Kidney (tissue), 14 donors: Measurements from ENCODE around the gene PLA2G4E. TPM values are rescaled to one million over a fixed set of nuclear protein-coding genes. Genes with fewer than 3 reads are reported as not detected.

Source experiments
- DNase-seq, 5 donors: peaks; one replicate each; pipeline ENCODE4 v3.0.0-alpha.2; 2013 to 2020
- FAIRE-seq: peaks from 2 replicates; lab custom pipeline; 2012; peaks lifted over from hg19 to GRCh38; lab: Jason Lieb, UNC
- H3K27ac ChIP-seq, 2 donors: one replicate each; pipeline ENCODE4 v1.7.0; 2013; ENCODE audit warnings: low read depth in 2 of 2, low read length in 2 of 2, inconsistent platforms in 1 of 2
- H3K27me3 ChIP-seq: one replicate; pipeline ENCODE4 v1.7.1; 2013; ENCODE audit warnings: low read length, inconsistent platforms; ENCODE audit not compliant: control insufficient read depth, insufficient read depth
- H3K36me3 ChIP-seq, 3 donors: one replicate each; pipeline versions ENCODE4 v1.7.0 to v1.7.1; 2013; ENCODE audit warnings: low read length in 3 of 3, control low read depth in 1 of 3, inconsistent platforms in 1 of 3; ENCODE audit not compliant: insufficient read depth in 3 of 3, control insufficient read depth in 2 of 3
- H3K4me1 ChIP-seq, 3 donors: one replicate each; pipeline versions ENCODE4 v1.7.0 to v1.7.1; 2013; ENCODE audit warnings: low read length in 3 of 3, inconsistent platforms in 1 of 3, low read depth in 1 of 3; ENCODE audit not compliant: control insufficient read depth in 2 of 3, insufficient read depth in 2 of 3
- H3K4me3 ChIP-seq, 3 donors: one replicate each; pipeline versions ENCODE4 v1.7.0 to v1.8.1; 2013; ENCODE audit warnings: low read length in 3 of 3, control low read depth in 1 of 3, inconsistent platforms in 1 of 3
- H3K9ac ChIP-seq, 3 donors: one replicate each; pipeline versions ENCODE4 v1.7.0 to v1.7.1; 2013; ENCODE audit warnings: low read length in 3 of 3, control low read depth in 1 of 3, inconsistent platforms in 1 of 3
- H3K9me3 ChIP-seq, 3 donors: one replicate each; pipeline versions ENCODE4 v1.7.0 to v1.7.1; 2013; ENCODE audit warnings: low read length in 3 of 3, control low read depth in 1 of 3, inconsistent platforms in 1 of 3; ENCODE audit not compliant: control insufficient read depth in 2 of 3, insufficient read depth in 1 of 3
- intact Hi-C: fragments of 100-400 bp; cut with DNase I; formaldehyde crosslinking; loops from one replicate; pipeline ENCODE4 v1.11.1; 2022
- polyA plus RNA-seq: library from polyadenylated mRNA; stranded (reverse); fragments of 350-450 nt; fragmentation: Illumina TruSeq; extraction: RNeasy Lipid Tissue Mini Kit (QIAGEN cat#74804); gene quantifications from one replicate; pipeline ENCODE4 v1.2.3, GENCODE V29; 2014; ENCODE audit warnings: low read depth, low replicate concordance; ENCODE audit not compliant: insufficient read depth
- total RNA-seq: library from RNA; stranded (reverse); fragmentation: NEBNext Ultra II Directional; extraction: Animal tissue kit (Norgen Biotek cat#: 25700); gene quantifications from one replicate; pipeline ENCODE4 v1.2.1, GENCODE V29; 2021
- TF ChIP-seq, protein P1 (sequence below): IDR thresholded peaks from 3 replicates; pipeline ENCODE4 v1.5.1; 2012; ENCODE audit warnings: mild to moderate bottlenecking, moderate library complexity, borderline replicate concordance; ENCODE audit not compliant: insufficient read depth; ENCODE audit errors: extremely low read depth
- donor health status: control.
- donor health status: control.
- donor health status: control.
- donor health status: control.
- donor health status: control.
- donor health status: DM: yes; HTN: yes; CAD: no.
- donor health status: Normal renal cell carcinoma (clear cell type).

PLA2G4E gene
- total and polyA plus RNA-seq, 2 donors from 2014 or later, result not detected

DNA sequence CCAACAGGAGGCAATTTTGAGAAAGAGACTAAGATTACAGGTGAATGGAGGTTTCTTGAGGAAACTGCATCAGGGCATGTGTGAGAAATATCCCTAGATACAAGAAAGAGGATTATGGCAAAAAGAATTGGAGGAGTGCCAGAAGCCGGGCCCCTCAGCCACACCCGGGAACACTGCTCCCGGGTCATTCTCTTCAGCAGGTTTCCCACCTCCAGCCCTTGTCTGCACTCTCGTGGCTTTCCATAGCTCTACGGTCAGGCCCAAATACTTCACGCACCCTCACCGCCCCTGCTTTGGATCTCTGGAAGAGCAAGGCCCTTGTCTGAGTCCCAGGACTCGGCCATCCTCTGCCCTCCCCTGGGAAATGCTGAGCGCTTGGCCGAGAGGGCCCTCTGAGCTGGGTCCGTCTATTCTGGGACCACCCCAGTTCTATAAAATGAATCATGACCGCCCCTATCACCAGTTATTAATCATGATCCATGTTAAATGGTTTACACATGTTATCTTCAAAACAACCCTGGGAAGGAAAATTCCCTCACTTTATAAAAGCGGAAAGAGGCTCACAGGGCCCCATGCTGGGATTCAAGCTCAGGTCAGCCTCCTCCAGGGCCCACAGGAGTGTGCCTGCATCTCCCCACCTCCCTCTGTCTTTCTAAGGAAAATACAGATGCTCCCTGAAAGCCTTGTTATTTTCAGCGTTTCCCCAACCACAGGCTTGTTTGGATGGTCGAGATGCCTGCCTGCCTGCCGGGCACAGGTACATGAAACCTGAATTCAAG, 88.1 kb downstream of the PLA2G4E start:
- Histone ChIP-seq H3K4me1 (peaks cover 0 to 21% (median 13%) of the 10 kb centered on the region in 3 donors), H3K27ac (peak overlapping the region in 1 of 2 donors; percentile 4), H3K9me3 (no peaks in the 10 kb centered on the region), H3K9ac (peak overlapping the region in 1 of 3 donors; percentile 14), H3K36me3 (no peaks in the 10 kb centered on the region), H3K4me3 (no peak overlapping the region), H3K27me3 (no peaks in the 10 kb centered on the region)
- intact Hi-C loops, result no loop called here
- TF ChIP-seq, protein P1, sequence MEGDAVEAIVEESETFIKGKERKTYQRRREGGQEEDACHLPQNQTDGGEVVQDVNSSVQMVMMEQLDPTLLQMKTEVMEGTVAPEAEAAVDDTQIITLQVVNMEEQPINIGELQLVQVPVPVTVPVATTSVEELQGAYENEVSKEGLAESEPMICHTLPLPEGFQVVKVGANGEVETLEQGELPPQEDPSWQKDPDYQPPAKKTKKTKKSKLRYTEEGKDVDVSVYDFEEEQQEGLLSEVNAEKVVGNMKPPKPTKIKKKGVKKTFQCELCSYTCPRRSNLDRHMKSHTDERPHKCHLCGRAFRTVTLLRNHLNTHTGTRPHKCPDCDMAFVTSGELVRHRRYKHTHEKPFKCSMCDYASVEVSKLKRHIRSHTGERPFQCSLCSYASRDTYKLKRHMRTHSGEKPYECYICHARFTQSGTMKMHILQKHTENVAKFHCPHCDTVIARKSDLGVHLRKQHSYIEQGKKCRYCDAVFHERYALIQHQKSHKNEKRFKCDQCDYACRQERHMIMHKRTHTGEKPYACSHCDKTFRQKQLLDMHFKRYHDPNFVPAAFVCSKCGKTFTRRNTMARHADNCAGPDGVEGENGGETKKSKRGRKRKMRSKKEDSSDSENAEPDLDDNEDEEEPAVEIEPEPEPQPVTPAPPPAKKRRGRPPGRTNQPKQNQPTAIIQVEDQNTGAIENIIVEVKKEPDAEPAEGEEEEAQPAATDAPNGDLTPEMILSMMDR, result no peak
- FAIRE-seq (no peak), DNase-seq (no peak)

DNA sequence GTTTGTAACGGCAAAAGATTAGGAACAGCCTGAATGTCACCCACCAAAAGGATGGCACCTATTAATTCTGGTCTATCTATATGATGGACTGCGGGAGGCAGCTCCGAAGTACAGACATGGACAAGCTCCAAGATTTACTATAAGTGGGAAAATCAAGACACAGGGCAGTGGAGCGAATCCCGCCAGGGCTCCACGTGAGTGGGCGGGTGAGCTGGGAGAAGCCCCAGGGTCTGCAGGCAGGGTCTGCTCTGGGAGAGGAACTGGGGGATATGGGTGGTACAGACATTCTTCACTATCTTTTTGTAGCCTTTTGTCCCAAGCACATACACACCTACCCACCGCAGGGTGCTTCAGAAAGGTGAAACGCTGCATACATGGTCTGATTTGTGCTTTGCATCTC, 88.7 kb downstream of the PLA2G4E start:
- H3K27me3 ChIP-seq, result no peaks in the 10 kb centered on the region
- H3K4me1 ChIP-seq, result peaks cover 0 to 22% (median 13%) of the 10 kb centered on the region in 3 donors
- FAIRE-seq (no peak), DNase-seq (no peak)
- H3K4me3 ChIP-seq, result no peak overlapping the region
- intact Hi-C loops, result no loop called here
- H3K36me3 ChIP-seq, result no peaks in the 10 kb centered on the region
- TF ChIP-seq, protein P1, result no peak
- H3K9me3 ChIP-seq, result no peaks in the 10 kb centered on the region
- no peak overlapping the region for H3K27ac ChIP-seq
- no peak overlapping the region for H3K9ac ChIP-seq

Other genes with a start within 250 kb of the PLA2G4E start
- gene MAPKBP1, start 246.6 kb downstream of the PLA2G4E start, total RNA-seq, result 28.6 TPM
- 3.7 TPM for gene MAPKBP1, start 246.6 kb downstream of the PLA2G4E start, polyA plus RNA-seq
- gene JMJD7, start 192.9 kb downstream of the PLA2G4E start, total RNA-seq, result 16.2 TPM
- 17.6 TPM for gene JMJD7, start 192.9 kb downstream of the PLA2G4E start, polyA plus RNA-seq
- 8.3 TPM for gene PLA2G4B, start 182.2 kb downstream of the PLA2G4E start, total RNA-seq
- 4.8 TPM for gene PLA2G4B, start 182.2 kb downstream of the PLA2G4E start, polyA plus RNA-seq
- gene SPTBN5, start 127.0 kb downstream of the PLA2G4E start, total RNA-seq, result 1.2 TPM
- gene SPTBN5, start 127.0 kb downstream of the PLA2G4E start, polyA plus RNA-seq, result 2.6 TPM
- gene EHD4, start 48.5 kb downstream of the PLA2G4E start, total RNA-seq, result 38.5 TPM
- gene EHD4, start 48.5 kb downstream of the PLA2G4E start, polyA plus RNA-seq, result 15.7 TPM
- gene PLA2G4D, start 73.5 kb upstream of the PLA2G4E start, total RNA-seq, result not detected
- gene PLA2G4D, start 73.5 kb upstream of the PLA2G4E start, polyA plus RNA-seq, result not detected
- gene PLA2G4F, start 135.6 kb upstream of the PLA2G4E start, total RNA-seq, result 51.2 TPM
- gene PLA2G4F, start 135.6 kb upstream of the PLA2G4E start, polyA plus RNA-seq, result 35.9 TPM
- gene VPS39, start 187.3 kb upstream of the PLA2G4E start, total RNA-seq, result 70.9 TPM
- gene VPS39, start 187.3 kb upstream of the PLA2G4E start, polyA plus RNA-seq, result 33.1 TPM